Loucy (cell line): ENCODE data around the gene HSF2.
A peak's percentile ranks its signal among the peaks of the same experiment; 100 is the strongest.

Experiments used
- EZH2phosphoT487 ChIP-seq: fragments of 200-600 bp; IDR thresholded peaks from 2 replicates; pipeline ENCODE4 v1.6.1; 2018; ENCODE audit warnings: antibody characterized with exemption, mild to moderate bottlenecking, moderate library complexity, borderline replicate concordance
- TF ChIP-seq, protein P1 (sequence below): fragments of 200-600 bp; sonication (generic); conservative IDR thresholded peaks from 2 replicates; pipeline ENCODE4 v1.5.1; 2014; ENCODE audit warnings: mild to moderate bottlenecking, antibody characterized with exemption, low read length

DNA sequence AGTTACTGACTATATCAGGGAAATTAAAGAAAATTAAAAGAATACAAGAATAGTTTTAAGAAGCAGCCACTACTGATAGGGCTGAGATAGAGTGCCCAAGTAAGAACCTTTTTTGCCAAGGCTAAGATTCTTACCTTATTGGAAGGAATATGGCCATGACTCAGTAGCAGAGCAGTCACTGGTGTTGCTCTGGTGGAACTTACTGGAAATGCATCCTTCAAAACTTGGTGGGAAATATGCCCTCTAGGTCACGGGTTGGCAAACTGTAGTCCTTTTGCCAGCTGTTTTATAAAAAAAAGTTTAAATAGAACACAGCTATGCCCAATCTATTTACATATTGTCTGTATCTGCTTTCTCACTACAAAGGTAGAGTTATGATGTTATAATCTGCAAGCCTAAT lies 6.0 kb downstream of the HSF2 start:
- TF ChIP-seq, protein P1, sequence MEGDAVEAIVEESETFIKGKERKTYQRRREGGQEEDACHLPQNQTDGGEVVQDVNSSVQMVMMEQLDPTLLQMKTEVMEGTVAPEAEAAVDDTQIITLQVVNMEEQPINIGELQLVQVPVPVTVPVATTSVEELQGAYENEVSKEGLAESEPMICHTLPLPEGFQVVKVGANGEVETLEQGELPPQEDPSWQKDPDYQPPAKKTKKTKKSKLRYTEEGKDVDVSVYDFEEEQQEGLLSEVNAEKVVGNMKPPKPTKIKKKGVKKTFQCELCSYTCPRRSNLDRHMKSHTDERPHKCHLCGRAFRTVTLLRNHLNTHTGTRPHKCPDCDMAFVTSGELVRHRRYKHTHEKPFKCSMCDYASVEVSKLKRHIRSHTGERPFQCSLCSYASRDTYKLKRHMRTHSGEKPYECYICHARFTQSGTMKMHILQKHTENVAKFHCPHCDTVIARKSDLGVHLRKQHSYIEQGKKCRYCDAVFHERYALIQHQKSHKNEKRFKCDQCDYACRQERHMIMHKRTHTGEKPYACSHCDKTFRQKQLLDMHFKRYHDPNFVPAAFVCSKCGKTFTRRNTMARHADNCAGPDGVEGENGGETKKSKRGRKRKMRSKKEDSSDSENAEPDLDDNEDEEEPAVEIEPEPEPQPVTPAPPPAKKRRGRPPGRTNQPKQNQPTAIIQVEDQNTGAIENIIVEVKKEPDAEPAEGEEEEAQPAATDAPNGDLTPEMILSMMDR, result peak; percentile 44
- TF ChIP-seq EZH2phosphoT487, result no peak
